ENCODE measurements around the gene HLA-DMA. TPM values are rescaled to one million over a fixed set of nuclear protein-coding genes. Genes with fewer than 3 reads are reported as not detected.

HLA-DMA gene
- total RNA-seq, 2 experiments from 2014 or later = 14.4 to 16.5 TPM

DNA sequence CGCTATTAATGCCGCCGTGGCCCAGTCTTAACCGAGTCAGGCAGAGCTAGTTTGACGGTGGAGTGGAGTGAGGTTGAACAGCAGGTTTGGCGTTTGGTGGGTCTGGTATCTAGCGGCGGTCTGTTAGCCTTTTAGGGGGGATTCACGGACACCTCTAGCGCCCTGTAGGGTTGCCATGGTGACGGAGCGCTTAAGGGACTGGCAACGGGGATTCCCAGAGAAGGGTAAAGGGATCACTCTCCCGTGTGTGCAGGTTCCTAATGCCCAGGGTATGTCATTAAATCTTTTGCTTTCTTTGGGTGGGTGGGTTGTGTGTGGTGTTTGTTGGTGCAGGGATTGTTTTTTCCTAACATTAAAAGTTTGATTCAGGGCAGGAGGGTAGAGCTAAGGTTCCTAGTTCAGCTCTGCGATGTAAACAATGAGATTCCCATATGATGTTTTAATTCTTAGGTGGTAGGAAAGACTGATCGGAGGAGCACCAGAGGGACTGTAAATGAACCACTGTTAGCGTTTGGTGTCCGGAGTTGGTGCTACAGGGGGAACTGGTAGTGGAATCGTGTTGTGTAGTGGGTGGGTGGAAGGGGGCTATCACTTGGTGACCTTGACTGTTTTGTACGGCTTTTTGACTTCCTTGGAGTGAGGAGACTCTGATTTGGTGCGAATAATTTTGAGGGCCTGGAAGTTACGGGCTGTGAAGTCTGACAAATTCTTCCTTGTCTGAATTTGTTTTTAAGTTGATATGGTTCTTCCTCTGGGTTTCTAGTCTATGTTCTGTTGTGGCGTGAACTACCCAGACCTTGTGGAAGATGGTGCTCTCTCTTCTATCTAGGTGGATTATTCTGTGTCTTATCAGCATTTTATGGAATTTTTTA, 20.5 kb upstream of the HLA-DMA start:
- intact Hi-C loops (cut with DNase I, micrococcal nuclease) = loop anchor here (2.0 to 5.0 kb wide), 3 partner anchors 79 to 1264 kb away; partner anchors contain the start of genes HMGA1 (in 1 of the 2) and TAP2 (in 1 of the 2)
- H3K4me1 Mint-ChIP-seq (ENCODE audit: low read depth) = peaks cover 49% of the 10 kb centered on the region
- H3K4me3 Mint-ChIP-seq = peak overlapping the region; percentile 98
- H3K4me1 ChIP-seq (ENCODE audit: insufficient read depth, low read length) = peaks cover 61% of the 10 kb centered on the region
- H3K36me3 Mint-ChIP-seq (ENCODE audit: low read depth) = peaks cover 92% of the 10 kb centered on the region
- POLR2A ChIA-PET = interaction anchor here (0.8 to 12.1 kb wide), 32 partner anchors 7 to 1110 kb away, joined by 3 to 444 read pairs (median 15); partner anchors contain the start of genes ATF6B, HLA-DMA, HLA-DMB and HSD17B8
- no peaks in the 10 kb centered on the region for H3K27me3 ChIP-seq (ENCODE audit: control insufficient read depth in 1 of 2, insufficient read depth in 2 of 2, low read length in 2 of 2)
- H3K36me3 ChIP-seq (ENCODE audit: insufficient read depth, low read length) = peaks cover 62% of the 10 kb centered on the region
- H3K4me3 ChIP-seq (ENCODE audit: low read length) = peak overlapping the region; percentile 97
- peak overlapping the region; percentile 100 for H3K27ac Mint-ChIP-seq
- no peak for TF ChIP-seq CTCF (IDR thresholded peaks at IDR 0.05)
- no peaks in the 10 kb centered on the region for H3K27me3 Mint-ChIP-seq
- CTCF ChIA-PET = interaction anchor here (0.9 to 13.1 kb wide), 8 partner anchors 9 to 135 kb away, joined by 3 to 177 read pairs (median 8); partner anchors contain the start of genes HLA-DMA, HLA-DMB and TAP2
- no peaks in the 10 kb centered on the region for H3K9me3 Mint-ChIP-seq
- ATAC-seq (ENCODE audit: poor library complexity) (no peak), DNase-seq (peak in 8 of 14 experiments; percentile 42 to 90 (median 50))
- peak overlapping the region; percentile 81 to 87 for H3K27ac ChIP-seq (ENCODE audit: low read depth in 1 of 2, low read length in 2 of 2)
- H3K9me3 ChIP-seq (ENCODE audit: control insufficient read depth in 1 of 2, insufficient read depth in 1 of 2, low read length in 2 of 2) = no peaks in the 10 kb centered on the region

GRCh38 chr6:32972353-32973143, 19.7 kb upstream of the HLA-DMA start:
- H3K27me3 Mint-ChIP-seq = no peaks in the 10 kb centered on the region
- ATAC-seq (ENCODE audit: poor library complexity) (peak; percentile 2), DNase-seq (peak in 13 of 14 experiments; percentile 37 to 82 (median 60))
- CTCF ChIA-PET = interaction anchor here (0.9 to 13.1 kb wide), 11 partner anchors 9 to 134 kb away, joined by 3 to 177 read pairs (median 11); partner anchors contain the start of genes HLA-DMA, HLA-DMB, PSMB8 and PSMB9
- peak overlapping the region; percentile 98 for H3K4me3 Mint-ChIP-seq
- Histone ChIP-seq H3K36me3 (ENCODE audit: insufficient read depth, low read length) (peaks cover 53% of the 10 kb centered on the region), H3K27me3 (ENCODE audit: control insufficient read depth in 1 of 2, insufficient read depth in 2 of 2, low read length in 2 of 2) (no peaks in the 10 kb centered on the region), H3K9me3 (ENCODE audit: control insufficient read depth in 1 of 2, insufficient read depth in 1 of 2, low read length in 2 of 2) (no peaks in the 10 kb centered on the region), H3K4me1 (ENCODE audit: insufficient read depth, low read length) (peaks cover 52% of the 10 kb centered on the region), H3K27ac (ENCODE audit: low read depth in 1 of 2, low read length in 2 of 2) (peak overlapping the region; percentile 81 to 87), H3K4me3 (ENCODE audit: low read length) (peak overlapping the region; percentile 97)
- no peaks in the 10 kb centered on the region for H3K9me3 Mint-ChIP-seq
- peaks cover 47% of the 10 kb centered on the region for H3K4me1 Mint-ChIP-seq (ENCODE audit: low read depth)
- peak overlapping the region; percentile 100 for H3K27ac Mint-ChIP-seq
- TF ChIP-seq CTCF (IDR thresholded peaks at IDR 0.05) = no peak
- intact Hi-C loops (cut with DNase I, micrococcal nuclease) = loop anchor here (1.0 to 5.0 kb wide), 4 partner anchors 78 to 1265 kb away; partner anchors contain the start of genes HMGA1 (in 1 of the 2), PSMB8 (in 1 of the 2) and TAP2 (in 1 of the 2)
- H3K36me3 Mint-ChIP-seq (ENCODE audit: low read depth) = peaks cover 90% of the 10 kb centered on the region
- POLR2A ChIA-PET = interaction anchor here (0.7 to 12.1 kb wide), 79 partner anchors 10 to 1775 kb away, joined by 3 to 444 read pairs (median 6); partner anchors contain the start of genes AGPAT1, ATF6B, B3GALT4 and BAG6

Data from CD4-positive, alpha-beta T cell (primary cell).